Ectodermal cell (in vitro differentiated cells): ENCODE measurements around the gene CEBPE.
A peak's percentile ranks its signal among the peaks of the same experiment; 100 is the strongest.

Source experiments
- H3K27ac ChIP-seq: 2 replicates; pipeline ENCODE4 v1.7.0; 2013; ENCODE audit warnings: mild to moderate bottlenecking, low read depth, low read length; ENCODE audit not compliant: insufficient read depth, poor library complexity, severe bottlenecking
- H3K27me3 ChIP-seq: 2 replicates; pipeline ENCODE4 v1.7.0; 2013; ENCODE audit warnings: mild to moderate bottlenecking, low read length; ENCODE audit not compliant: insufficient read depth, control insufficient read depth, poor library complexity, severe bottlenecking
- H3K36me3 ChIP-seq: one replicate; pipeline ENCODE4 v1.7.0; 2013; ENCODE audit warnings: low read length; ENCODE audit not compliant: control insufficient read depth, insufficient read depth
- H3K4me1 ChIP-seq: one replicate; pipeline ENCODE4 v1.7.0; 2013; ENCODE audit warnings: low read length; ENCODE audit not compliant: control insufficient read depth, insufficient read depth
- H3K4me3 ChIP-seq: 2 replicates; pipeline ENCODE4 v1.7.0; 2013; ENCODE audit warnings: low read depth, low read length, control low read depth; ENCODE audit not compliant: insufficient read depth
- H3K9me3 ChIP-seq: 2 replicates; pipeline ENCODE4 v1.7.0; 2013; ENCODE audit warnings: mild to moderate bottlenecking, low read length, moderate library complexity; ENCODE audit not compliant: control insufficient read depth
- WGBS, 2 experiments: methylation state at CpG; one replicate each; pipeline ENCODE4 v1.1.7; 2013; ENCODE audit warnings: missing lambda C conversion rate in 2 of 2; 5-methylcytosine and 5-hydroxymethylcytosine counted together

The CEBPE gene

DNA sequence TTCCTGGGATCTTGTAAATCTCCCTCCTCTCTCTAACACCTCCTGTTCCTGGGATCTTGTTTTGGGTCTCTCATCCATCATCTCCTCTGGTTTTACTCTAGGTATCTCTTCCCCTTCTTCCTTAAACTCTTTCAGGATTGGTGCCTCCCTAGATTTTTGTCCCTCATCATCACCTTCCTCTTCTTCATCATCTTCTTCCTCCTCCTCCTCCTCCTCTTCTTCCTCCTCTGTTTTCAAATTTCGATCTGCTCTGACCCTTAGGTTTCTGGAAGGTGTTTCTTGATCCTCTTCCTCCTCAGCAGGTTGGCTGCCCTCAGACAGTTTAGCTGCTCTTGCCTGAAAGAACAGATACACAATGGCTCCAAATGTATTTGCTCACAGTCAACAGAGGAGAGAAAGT is 38.6 kb downstream of the CEBPE start:
- Histone ChIP-seq H3K27ac (no peak overlapping the region), H3K27me3 (no peaks in the 10 kb centered on the region), H3K4me3 (no peak overlapping the region), H3K9me3 (no peaks in the 10 kb centered on the region), H3K36me3 (peaks cover 70% of the 10 kb centered on the region), H3K4me1 (no peaks in the 10 kb centered on the region)
- 89 to 97% methylated on average over 1 of the region's 1 CpG for WGBS, 2 experiments

- Histone ChIP-seq H3K4me3 (no peak overlapping the region), H3K4me1 (no peaks in the 10 kb centered on the region), H3K27me3 (no peaks in the 10 kb centered on the region), H3K36me3 (peaks cover 65% of the 10 kb centered on the region), H3K27ac (no peak overlapping the region), H3K9me3 (no peaks in the 10 kb centered on the region)
- 98 to 99% methylated on average over 2 of the region's 2 CpGs for WGBS, 2 experiments
Observed at GRCh38 chr14:23079716-23080115, 39.3 kb downstream of the CEBPE start.

DNA sequence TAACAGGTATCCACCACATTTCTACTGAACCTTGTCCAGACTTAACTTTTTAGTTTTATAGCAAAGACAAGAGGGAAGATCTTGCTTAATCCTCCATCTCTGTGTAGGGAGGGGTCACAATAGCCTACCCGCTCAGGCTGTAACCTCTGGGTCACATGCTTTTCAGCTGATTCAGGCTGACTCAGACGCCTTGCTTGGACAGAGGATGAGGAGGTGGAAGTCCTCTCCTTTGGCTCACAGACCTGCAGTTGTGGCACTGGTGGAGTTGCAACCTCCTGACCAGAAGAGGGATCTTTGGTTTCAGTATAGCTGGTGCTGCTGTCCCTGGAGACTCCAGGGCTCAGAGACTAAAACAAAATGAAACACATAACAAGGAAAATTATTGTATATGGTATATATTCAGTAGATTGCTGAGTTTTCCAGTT is 40.4 kb downstream of the CEBPE start:
- H3K27ac ChIP-seq = no peak overlapping the region
- no peaks in the 10 kb centered on the region for H3K27me3 ChIP-seq
- H3K4me1 ChIP-seq = no peaks in the 10 kb centered on the region
- H3K36me3 ChIP-seq = peaks cover 59% of the 10 kb centered on the region
- WGBS, 2 experiments = 81 to 87% methylated on average over 2 of the region's 2 CpGs
- no peaks in the 10 kb centered on the region for H3K9me3 ChIP-seq
- H3K4me3 ChIP-seq = no peak overlapping the region

GRCh38 chr14:23077962-23078361 is 41.1 kb downstream of the CEBPE start:
- Histone ChIP-seq H3K27me3 (no peaks in the 10 kb centered on the region), H3K4me3 (no peak overlapping the region), H3K27ac (no peak overlapping the region), H3K4me1 (no peaks in the 10 kb centered on the region), H3K36me3 (peaks cover 63% of the 10 kb centered on the region), H3K9me3 (no peaks in the 10 kb centered on the region)
- 97 to 98% methylated on average over 5 of the region's 5 CpGs for WGBS, 2 experiments

DNA sequence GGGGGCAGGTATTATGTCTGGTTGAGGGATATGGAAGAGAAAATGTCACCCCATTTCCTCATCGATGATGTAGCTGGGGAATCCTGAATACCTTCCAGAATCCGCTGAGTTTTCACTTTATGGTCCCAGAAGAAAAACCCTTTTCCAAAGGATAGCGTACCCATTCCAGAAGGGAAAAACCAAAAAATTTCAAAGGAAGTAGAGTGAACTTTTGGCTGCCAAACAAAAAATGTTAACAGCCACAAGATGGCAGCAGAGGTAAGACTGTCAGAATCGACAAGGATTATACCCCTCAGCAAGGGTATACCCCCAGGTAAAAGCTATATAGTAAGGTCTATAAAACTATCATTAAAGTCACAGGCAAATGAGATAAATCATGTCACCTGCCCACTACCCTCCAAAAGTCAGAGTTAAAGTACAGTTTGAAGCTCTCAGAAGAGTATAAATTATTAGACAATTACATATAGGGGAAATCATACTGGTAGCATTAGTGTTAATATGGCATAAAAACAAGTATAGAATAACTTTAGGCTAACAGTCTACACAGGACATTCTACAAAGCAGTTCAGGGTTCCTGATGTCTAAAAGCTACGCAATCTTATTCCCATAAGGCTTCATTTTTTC is 42.2 kb downstream of the CEBPE start:
- WGBS, 2 experiments = 88 to 92% methylated on average over 4 to 5 of the region's 5 CpGs
- no peak overlapping the region for H3K27ac ChIP-seq
- peaks cover 57% of the 10 kb centered on the region for H3K36me3 ChIP-seq
- H3K4me3 ChIP-seq = no peak overlapping the region
- H3K27me3 ChIP-seq = no peaks in the 10 kb centered on the region
- no peaks in the 10 kb centered on the region for H3K9me3 ChIP-seq
- peaks cover 5% of the 10 kb centered on the region for H3K4me1 ChIP-seq

DNA sequence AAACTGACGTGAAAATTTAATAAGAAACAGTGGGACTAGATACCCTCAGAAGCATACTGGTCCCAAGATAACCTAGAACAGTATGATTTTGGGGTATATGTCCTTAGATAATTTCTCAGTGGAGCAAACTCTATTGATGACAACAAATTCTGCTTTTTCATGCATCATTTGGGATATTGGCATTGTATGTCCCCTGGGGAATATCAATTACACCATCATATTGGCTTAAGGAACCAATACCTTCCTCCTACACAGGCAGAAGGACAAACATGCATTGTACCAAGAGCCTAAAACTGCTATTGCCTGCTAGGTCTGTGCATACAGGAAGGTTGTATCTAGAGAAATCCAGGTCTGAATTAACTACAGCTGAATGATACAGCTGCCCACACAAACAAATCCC is 44.1 kb downstream of the CEBPE start:
- Histone ChIP-seq H3K27ac (no peak overlapping the region), H3K27me3 (no peaks in the 10 kb centered on the region), H3K4me3 (no peak overlapping the region), H3K4me1 (peaks cover 9% of the 10 kb centered on the region), H3K36me3 (peaks cover 38% of the 10 kb centered on the region), H3K9me3 (no peaks in the 10 kb centered on the region)
- WGBS, 2 experiments = 95 to 100% methylated on average over 1 of the region's 1 CpG

- Histone ChIP-seq H3K27me3 (no peaks in the 10 kb centered on the region), H3K4me3 (peak overlapping the region; percentile 63), H3K9me3 (no peaks in the 10 kb centered on the region), H3K27ac (peak overlapping the region; percentile 74), H3K36me3 (peaks cover 34% of the 10 kb centered on the region), H3K4me1 (peaks cover 35% of the 10 kb centered on the region)
- 58 to 88% methylated on average over 3 to 5 of the region's 5 CpGs for WGBS, 2 experiments
Observed at GRCh38 chr14:23071921-23072539, 47.0 kb downstream of the CEBPE start.

- Histone ChIP-seq H3K9me3 (no peaks in the 10 kb centered on the region), H3K27ac (peak overlapping the region; percentile 79), H3K36me3 (peaks cover 33% of the 10 kb centered on the region), H3K27me3 (no peaks in the 10 kb centered on the region), H3K4me3 (peak overlapping the region; percentile 63), H3K4me1 (peaks cover 37% of the 10 kb centered on the region)
- 2 to 3% methylated on average over 13 to 14 of the region's 14 CpGs for WGBS, 2 experiments
Observed at GRCh38 chr14:23071244-23071920, 47.7 kb downstream of the CEBPE start.

GRCh38 chr14:23070262-23071129 is 48.6 kb downstream of the CEBPE start:
- H3K27me3 ChIP-seq = no peaks in the 10 kb centered on the region
- peak overlapping the region; percentile 63 for H3K4me3 ChIP-seq
- H3K4me1 ChIP-seq = peaks cover 40% of the 10 kb centered on the region
- peaks cover 32% of the 10 kb centered on the region for H3K36me3 ChIP-seq
- WGBS, 2 experiments = 7 to 11% methylated on average over 9 to 10 of the region's 10 CpGs
- H3K9me3 ChIP-seq = no peaks in the 10 kb centered on the region
- peak overlapping the region; percentile 64 for H3K27ac ChIP-seq

DNA sequence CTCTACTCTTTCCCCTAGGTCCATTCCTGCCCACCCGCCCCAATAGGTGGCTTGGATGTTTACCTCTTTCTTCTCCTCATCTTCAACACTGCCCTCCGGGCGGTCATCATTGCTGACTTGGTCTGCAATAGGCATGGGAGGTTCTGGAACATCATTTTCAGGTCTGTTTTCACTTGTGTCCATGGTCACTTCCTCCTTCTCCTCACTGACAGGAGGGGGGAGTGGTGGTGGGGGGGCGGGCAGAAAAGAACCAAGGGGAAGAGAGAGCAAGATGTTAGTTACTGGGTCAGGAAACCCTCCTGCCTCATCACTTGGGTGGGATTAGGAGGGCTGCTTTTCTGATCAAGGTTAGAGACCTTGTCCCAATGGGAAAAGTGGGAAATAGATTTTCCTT is 49.6 kb downstream of the CEBPE start:
- H3K4me1 ChIP-seq = peaks cover 40% of the 10 kb centered on the region
- 58 to 77% methylated on average over 1 to 4 of the region's 4 CpGs for WGBS, 2 experiments
- H3K36me3 ChIP-seq = peaks cover 42% of the 10 kb centered on the region
- H3K27me3 ChIP-seq = no peaks in the 10 kb centered on the region
- peak overlapping the region; percentile 46 for H3K27ac ChIP-seq
- H3K4me3 ChIP-seq = peak overlapping the region; percentile 18
- H3K9me3 ChIP-seq = no peaks in the 10 kb centered on the region
